ENCODE measurements around the gene GNG2. TPM values are rescaled to one million over a fixed set of nuclear protein-coding genes. Genes with fewer than 3 reads are reported as not detected.

The GNG2 gene
- total and polyA plus RNA-seq, 10 of the 15 experiments (the other 5 are each of a cell fraction or from before 2014, with no cell fraction given): 31.6 to 114 (median 66.4) TPM

DNA sequence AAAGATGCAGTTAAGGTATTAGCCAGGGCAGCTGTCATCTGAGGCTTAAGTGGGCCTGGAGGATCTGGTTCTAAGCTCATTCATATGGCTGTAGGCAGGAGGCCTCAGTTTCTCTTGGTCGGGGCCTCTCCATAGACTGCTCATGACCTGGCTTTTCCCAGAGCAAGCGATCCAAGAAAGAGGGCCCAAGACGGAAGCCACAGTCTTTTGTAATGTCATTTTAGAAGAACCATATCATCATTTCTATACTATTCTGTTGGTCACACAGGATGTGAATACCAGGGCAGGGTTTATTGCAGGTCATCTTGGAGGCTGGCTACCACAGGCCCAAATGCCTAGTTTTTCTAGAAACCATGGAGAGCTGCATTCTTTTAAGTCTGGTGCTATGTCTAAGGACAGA, 47.7 kb downstream of the GNG2 start (continued):
- TF ChIP-seq, protein P1, sequence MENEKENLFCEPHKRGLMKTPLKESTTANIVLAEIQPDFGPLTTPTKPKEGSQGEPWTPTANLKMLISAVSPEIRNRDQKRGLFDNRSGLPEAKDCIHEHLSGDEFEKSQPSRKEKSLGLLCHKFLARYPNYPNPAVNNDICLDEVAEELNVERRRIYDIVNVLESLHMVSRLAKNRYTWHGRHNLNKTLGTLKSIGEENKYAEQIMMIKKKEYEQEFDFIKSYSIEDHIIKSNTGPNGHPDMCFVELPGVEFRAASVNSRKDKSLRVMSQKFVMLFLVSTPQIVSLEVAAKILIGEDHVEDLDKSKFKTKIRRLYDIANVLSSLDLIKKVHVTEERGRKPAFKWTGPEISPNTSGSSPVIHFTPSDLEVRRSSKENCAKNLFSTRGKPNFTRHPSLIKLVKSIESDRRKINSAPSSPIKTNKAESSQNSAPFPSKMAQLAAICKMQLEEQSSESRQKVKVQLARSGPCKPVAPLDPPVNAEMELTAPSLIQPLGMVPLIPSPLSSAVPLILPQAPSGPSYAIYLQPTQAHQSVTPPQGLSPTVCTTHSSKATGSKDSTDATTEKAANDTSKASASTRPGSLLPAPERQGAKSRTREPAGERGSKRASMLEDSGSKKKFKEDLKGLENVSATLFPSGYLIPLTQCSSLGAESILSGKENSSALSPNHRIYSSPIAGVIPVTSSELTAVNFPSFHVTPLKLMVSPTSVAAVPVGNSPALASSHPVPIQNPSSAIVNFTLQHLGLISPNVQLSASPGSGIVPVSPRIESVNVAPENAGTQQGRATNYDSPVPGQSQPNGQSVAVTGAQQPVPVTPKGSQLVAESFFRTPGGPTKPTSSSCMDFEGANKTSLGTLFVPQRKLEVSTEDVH (IDR thresholded peaks at IDR 0.05; ENCODE audit: low read depth, partially characterized antibody): no peak
- TF ChIP-seq DPF2 (IDR thresholded peaks at IDR 0.05) (no peak), PAX8 (IDR thresholded peaks at IDR 0.05) (no peak), CHD2 (IDR thresholded peaks at IDR 0.05; ENCODE audit: borderline replicate concordance, low read depth, low read length) (no peak)
- TF ChIP-seq, protein P2, sequence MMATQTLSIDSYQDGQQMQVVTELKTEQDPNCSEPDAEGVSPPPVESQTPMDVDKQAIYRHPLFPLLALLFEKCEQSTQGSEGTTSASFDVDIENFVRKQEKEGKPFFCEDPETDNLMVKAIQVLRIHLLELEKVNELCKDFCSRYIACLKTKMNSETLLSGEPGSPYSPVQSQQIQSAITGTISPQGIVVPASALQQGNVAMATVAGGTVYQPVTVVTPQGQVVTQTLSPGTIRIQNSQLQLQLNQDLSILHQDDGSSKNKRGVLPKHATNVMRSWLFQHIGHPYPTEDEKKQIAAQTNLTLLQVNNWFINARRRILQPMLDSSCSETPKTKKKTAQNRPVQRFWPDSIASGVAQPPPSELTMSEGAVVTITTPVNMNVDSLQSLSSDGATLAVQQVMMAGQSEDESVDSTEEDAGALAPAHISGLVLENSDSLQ (IDR thresholded peaks at IDR 0.05): no peak

DNA sequence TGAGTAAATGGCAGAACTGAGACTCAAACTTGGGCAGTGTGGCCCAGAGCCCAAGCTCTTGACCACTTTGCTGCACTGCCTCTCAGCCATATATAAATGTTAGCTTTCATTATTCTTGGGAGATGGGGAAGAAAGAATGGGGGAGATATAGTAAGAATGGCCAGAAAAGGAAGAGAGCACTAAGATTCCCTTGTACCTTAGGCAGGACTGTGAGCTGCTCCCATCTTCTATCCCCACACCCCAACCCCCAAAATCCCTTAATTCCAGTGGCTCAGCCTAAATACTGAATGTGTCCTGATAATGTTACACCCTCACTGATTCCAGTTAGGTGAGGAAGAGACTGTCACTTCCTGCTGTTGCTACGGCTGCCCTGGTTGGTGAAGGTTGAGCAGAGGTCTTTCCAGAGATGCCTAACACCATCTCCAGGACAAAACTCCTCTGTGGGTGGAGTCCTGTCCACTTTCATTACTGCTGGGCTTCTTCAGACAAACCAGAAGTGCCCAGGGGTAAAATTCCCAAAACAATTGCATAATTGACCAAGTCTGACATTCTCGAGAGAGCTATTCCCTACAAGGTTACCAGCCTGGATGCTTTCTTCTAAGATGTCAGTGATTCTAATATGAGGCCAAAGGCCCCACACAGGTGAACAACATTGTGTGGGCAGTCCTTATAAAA, 51.8 kb downstream of the GNG2 start:
- ATAC-seq (no peak), FAIRE-seq (no peak), DNase-seq (ENCODE audit: low read depth, low spot score) (no peak)
- Histone ChIP-seq H3K9ac (ENCODE audit: control insufficient read depth, insufficient read depth, low read length) (no peak overlapping the region), H3K36me3 (ENCODE audit: control insufficient read depth in 2 of 2, insufficient read depth in 2 of 2, low read length in 1 of 2) (peaks cover 0 to 2% of the 10 kb centered on the region in 2 experiments; a peak in 2 of 4 replicates), H3K4me3 (no peak overlapping the region), H3K27me3 (replicated peaks in 1 of 2; ENCODE audit: control insufficient read depth in 2 of 2, insufficient read depth in 2 of 2, low read length in 1 of 2) (no peaks in the 10 kb centered on the region), H3K4me1 (ENCODE audit: control insufficient read depth, insufficient read depth, low read length) (no peaks in the 10 kb centered on the region), H3K27ac (ENCODE audit: control insufficient read depth, insufficient read depth) (no peak overlapping the region), H4K20me1 (ENCODE audit: control insufficient read depth, insufficient read depth) (no peaks in the 10 kb centered on the region), H3K79me2 (ENCODE audit: control insufficient read depth, insufficient read depth, low read length) (no peaks in the 10 kb centered on the region), H3K4me2 (ENCODE audit: control insufficient read depth, insufficient read depth) (no peak overlapping the region), H2AFZ (ENCODE audit: control insufficient read depth, low read depth, low read length) (no peak overlapping the region), H3K9me3 (replicated peaks; ENCODE audit: control insufficient read depth, insufficient read depth, low read length) (peaks cover 1% of the 10 kb centered on the region; the same call in 1 of the 3 replicates)
- WGBS (ENCODE audit: insufficient coverage, insufficient replicate concordance, low lambda C conversion rate, missing lambda C conversion rate): 100% methylated on average over 2 of the region's 2 CpGs
- RAD21 ChIA-PET (ENCODE audit: unreplicated experiment): interaction anchor here (0.5 kb wide), 1 partner anchor 20 kb away, joined by 3 read pairs; no protein-coding TSS in a partner anchor
- intact Hi-C loops (cut with micrococcal nuclease; ENCODE audit: unreplicated experiment) (no loop called here), in situ Hi-C loops (cut with MboI) (no loop called here)
- CTCF ChIA-PET: interaction anchor here (0.9 to 1.0 kb wide), 3 partner anchors 13 to 84 kb away, joined by 3 to 4 read pairs (median 3); no protein-coding TSS in a partner anchor
- SMC1A ChIA-PET (ENCODE audit: uncharacterized antibody, unreplicated experiment): interaction anchor here (1.0 to 3.4 kb wide), 6 partner anchors 11 to 51 kb away, joined by 3 to 15 read pairs (median 4); no protein-coding TSS in a partner anchor
- BruUV-seq (replicated peaks): no TSS peak
- POLR2A ChIA-PET: interaction anchor here (0.5 to 0.8 kb wide), 4 partner anchors 8 to 653 kb away, joined by 3 to 4 read pairs (median 3); no protein-coding TSS in a partner anchor
- TF ChIP-seq, protein P3, sequence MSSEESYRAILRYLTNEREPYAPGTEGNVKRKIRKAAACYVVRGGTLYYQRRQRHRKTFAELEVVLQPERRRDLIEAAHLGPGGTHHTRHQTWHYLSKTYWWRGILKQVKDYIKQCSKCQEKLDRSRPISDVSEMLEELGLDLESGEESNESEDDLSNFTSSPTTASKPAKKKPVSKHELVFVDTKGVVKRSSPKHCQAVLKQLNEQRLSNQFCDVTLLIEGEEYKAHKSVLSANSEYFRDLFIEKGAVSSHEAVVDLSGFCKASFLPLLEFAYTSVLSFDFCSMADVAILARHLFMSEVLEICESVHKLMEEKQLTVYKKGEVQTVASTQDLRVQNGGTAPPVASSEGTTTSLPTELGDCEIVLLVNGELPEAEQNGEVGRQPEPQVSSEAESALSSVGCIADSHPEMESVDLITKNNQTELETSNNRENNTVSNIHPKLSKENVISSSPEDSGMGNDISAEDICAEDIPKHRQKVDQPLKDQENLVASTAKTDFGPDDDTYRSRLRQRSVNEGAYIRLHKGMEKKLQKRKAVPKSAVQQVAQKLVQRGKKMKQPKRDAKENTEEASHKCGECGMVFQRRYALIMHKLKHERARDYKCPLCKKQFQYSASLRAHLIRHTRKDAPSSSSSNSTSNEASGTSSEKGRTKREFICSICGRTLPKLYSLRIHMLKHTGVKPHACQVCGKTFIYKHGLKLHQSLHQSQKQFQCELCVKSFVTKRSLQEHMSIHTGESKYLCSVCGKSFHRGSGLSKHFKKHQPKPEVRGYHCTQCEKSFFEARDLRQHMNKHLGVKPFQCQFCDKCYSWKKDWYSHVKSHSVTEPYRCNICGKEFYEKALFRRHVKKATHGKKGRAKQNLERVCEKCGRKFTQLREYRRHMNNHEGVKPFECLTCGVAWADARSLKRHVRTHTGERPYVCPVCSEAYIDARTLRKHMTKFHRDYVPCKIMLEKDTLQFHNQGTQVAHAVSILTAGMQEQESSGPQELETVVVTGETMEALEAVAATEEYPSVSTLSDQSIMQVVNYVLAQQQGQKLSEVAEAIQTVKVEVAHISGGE (CRISPR knock-in tag; IDR thresholded peaks at IDR 0.05): no peak
- TF ChIP-seq SUZ12 (IDR thresholded peaks at IDR 0.05; ENCODE audit: unreplicated experiment) (no peak), CBX3 (IDR thresholded peaks at IDR 0.05; ENCODE audit: borderline replicate concordance, low read depth) (no peak), BRCA1 (IDR thresholded peaks at IDR 0.05; ENCODE audit: low read depth, low read length) (no peak)
- TF ChIP-seq, protein P4, sequence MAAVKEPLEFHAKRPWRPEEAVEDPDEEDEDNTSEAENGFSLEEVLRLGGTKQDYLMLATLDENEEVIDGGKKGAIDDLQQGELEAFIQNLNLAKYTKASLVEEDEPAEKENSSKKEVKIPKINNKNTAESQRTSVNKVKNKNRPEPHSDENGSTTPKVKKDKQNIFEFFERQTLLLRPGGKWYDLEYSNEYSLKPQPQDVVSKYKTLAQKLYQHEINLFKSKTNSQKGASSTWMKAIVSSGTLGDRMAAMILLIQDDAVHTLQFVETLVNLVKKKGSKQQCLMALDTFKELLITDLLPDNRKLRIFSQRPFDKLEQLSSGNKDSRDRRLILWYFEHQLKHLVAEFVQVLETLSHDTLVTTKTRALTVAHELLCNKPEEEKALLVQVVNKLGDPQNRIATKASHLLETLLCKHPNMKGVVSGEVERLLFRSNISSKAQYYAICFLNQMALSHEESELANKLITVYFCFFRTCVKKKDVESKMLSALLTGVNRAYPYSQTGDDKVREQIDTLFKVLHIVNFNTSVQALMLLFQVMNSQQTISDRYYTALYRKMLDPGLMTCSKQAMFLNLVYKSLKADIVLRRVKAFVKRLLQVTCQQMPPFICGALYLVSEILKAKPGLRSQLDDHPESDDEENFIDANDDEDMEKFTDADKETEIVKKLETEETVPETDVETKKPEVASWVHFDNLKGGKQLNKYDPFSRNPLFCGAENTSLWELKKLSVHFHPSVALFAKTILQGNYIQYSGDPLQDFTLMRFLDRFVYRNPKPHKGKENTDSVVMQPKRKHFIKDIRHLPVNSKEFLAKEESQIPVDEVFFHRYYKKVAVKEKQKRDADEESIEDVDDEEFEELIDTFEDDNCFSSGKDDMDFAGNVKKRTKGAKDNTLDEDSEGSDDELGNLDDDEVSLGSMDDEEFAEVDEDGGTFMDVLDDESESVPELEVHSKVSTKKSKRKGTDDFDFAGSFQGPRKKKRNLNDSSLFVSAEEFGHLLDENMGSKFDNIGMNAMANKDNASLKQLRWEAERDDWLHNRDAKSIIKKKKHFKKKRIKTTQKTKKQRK (IDR thresholded peaks at IDR 0.05; ENCODE audit: low read depth, low read length): no peak
